Testis (tissue), 3 donors: Measurements from ENCODE around the gene NLRP8. TPM values are rescaled to one million over a fixed set of nuclear protein-coding genes. Genes with fewer than 3 reads are reported as not detected.
"Not testable (repeated sequence)": the region's sequence is repeated elsewhere in the genome, so short reads cannot be mapped to it uniquely, and the experiment has no call there.

Source experiments
- DNase-seq: peaks from one replicate; pipeline ENCODE4 v3.0.0-alpha.2; 2019
- H3K27ac ChIP-seq, 2 donors: fragments of 200-600 bp; sonication (generic); one replicate each; pipeline ENCODE4 v1.5.1; 2019
- H3K27me3 ChIP-seq: fragments of 200-600 bp; sonication (generic); one replicate; pipeline ENCODE4 v1.5.1; 2019
- H3K36me3 ChIP-seq: fragments of 200-600 bp; sonication (generic); one replicate; pipeline ENCODE4 v1.5.1; 2017; ENCODE audit warnings: low read depth; ENCODE audit errors: missing control alignments
- H3K4me1 ChIP-seq: fragments of 200-600 bp; sonication (generic); one replicate; pipeline ENCODE4 v1.5.1; 2019
- H3K4me3 ChIP-seq, 2 donors: fragments of 200-600 bp; sonication (generic); one replicate each; pipeline ENCODE4 v1.5.1; 2017 to 2019
- H3K9me3 ChIP-seq: fragments of 200-600 bp; sonication (generic); one replicate; pipeline ENCODE4 v1.5.1; 2017
- POLR2A ChIP-seq: fragments of 450-650 bp; IDR thresholded peaks from one replicate; pipeline ENCODE4 v1.6.1; 2017; ENCODE audit warnings: antibody characterized with exemption, mild to moderate bottlenecking, moderate library complexity
- WGBS, 2 donors: methylation state at CpG; one replicate each; pipeline ENCODE4 v1.1.5; 2018; 5-methylcytosine and 5-hydroxymethylcytosine counted together
- intact Hi-C: fragments of 100-400 bp; cut with DNase I; formaldehyde crosslinking; loops from one replicate; pipeline ENCODE4 v1.15.1; 2023; ENCODE audit warnings: low total_unique reads
- polyA plus RNA-seq: library from polyadenylated mRNA; stranded (reverse); fragments of 350-450 nt; fragmentation: Illumina TruSeq; extraction: RNeasy Lipid Tissue Mini Kit (QIAGEN cat#74804); gene quantifications from one replicate; pipeline ENCODE4 v1.2.3, GENCODE V29; 2014; ENCODE audit warnings: low read depth, low replicate concordance; ENCODE audit not compliant: insufficient read depth
- total RNA-seq, 2 donors: library from RNA; depleted of rRNA; stranded (reverse); fragments of >200 nt; gene quantifications; one replicate each; pipeline ENCODE4 v1.2.3, GENCODE V29; 2016
- TF ChIP-seq, protein P1 (sequence below), 3 experiments: fragments of 450-650 bp in 2 of 3; fragments of 200-600 bp in 1 of 3; sonication (generic) in 1 of 3; IDR thresholded peaks; one replicate each; pipeline ENCODE4 v1.5.1; 2016 to 2019; ENCODE audit warnings: antibody characterized with exemption in 3 of 3, mild to moderate bottlenecking in 2 of 3, moderate library complexity in 1 of 3

NLRP8 gene
- total and polyA plus RNA-seq, 3 donors from 2014 or later: 0.13 to 0.56 (median 0.39) TPM

DNA sequence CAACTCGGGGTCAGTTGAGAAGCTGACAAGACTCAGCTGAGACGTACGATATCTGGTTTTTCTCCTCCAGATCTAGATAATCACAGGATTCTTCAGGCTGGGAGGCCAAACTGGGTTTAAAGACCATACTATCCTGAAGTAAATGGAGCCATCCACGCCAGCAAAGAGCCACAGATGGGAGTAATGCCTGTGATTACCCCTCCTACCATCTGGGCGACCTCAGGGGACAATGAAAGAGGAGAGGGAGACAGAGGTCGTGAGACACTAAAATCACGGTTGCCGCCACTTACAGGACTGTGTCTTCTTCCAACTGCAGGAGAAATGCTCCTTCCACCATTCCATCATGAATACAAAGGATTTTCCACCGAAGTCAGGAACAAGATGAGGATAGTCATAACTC, 12.4 kb upstream of the NLRP8 start:
- H3K36me3 ChIP-seq: no peaks in the 10 kb centered on the region
- intact Hi-C loops: no loop called here
- DNase-seq: no peak
- TF ChIP-seq POLR2A: no peak
- TF ChIP-seq, protein P1, sequence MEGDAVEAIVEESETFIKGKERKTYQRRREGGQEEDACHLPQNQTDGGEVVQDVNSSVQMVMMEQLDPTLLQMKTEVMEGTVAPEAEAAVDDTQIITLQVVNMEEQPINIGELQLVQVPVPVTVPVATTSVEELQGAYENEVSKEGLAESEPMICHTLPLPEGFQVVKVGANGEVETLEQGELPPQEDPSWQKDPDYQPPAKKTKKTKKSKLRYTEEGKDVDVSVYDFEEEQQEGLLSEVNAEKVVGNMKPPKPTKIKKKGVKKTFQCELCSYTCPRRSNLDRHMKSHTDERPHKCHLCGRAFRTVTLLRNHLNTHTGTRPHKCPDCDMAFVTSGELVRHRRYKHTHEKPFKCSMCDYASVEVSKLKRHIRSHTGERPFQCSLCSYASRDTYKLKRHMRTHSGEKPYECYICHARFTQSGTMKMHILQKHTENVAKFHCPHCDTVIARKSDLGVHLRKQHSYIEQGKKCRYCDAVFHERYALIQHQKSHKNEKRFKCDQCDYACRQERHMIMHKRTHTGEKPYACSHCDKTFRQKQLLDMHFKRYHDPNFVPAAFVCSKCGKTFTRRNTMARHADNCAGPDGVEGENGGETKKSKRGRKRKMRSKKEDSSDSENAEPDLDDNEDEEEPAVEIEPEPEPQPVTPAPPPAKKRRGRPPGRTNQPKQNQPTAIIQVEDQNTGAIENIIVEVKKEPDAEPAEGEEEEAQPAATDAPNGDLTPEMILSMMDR (IDR thresholded peaks at IDR 0.05): no peak
- 76 to 80% methylated on average over 9 of the region's 9 CpGs for WGBS, 2 donors
- H3K27me3 ChIP-seq: no peaks in the 10 kb centered on the region
- no peak overlapping the region for H3K27ac ChIP-seq
- H3K9me3 ChIP-seq: no peaks in the 10 kb centered on the region
- H3K4me1 ChIP-seq: no peaks in the 10 kb centered on the region
- no peak overlapping the region for H3K4me3 ChIP-seq

DNA sequence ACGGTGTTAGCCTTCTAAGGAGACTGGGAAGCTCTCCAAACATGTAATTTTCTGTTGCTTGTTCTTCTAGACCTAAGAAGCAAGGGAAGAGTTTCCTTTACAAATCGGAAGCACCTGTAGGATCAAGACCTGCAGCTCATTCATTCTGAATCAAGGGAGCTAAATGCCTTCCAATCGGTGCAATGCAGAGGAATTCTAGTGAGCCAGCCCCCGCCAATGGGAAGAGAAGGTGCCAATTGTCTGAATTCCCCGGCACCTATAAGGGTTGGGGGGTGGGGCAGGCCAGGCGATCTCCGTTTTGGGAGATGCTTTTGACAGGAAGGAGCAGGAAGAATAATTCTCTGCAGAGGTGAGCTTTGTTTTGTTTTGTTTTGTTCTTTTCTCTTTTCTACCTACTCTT, 8.4 kb upstream of the NLRP8 start:
- Histone ChIP-seq H3K27ac (no peak overlapping the region), H3K4me3 (no peak overlapping the region), H3K4me1 (no peaks in the 10 kb centered on the region), H3K9me3 (no peaks in the 10 kb centered on the region), H3K27me3 (no peaks in the 10 kb centered on the region), H3K36me3 (no peaks in the 10 kb centered on the region)
- WGBS, 2 donors: 61 to 63% methylated on average over 7 of the region's 7 CpGs
- no peak for DNase-seq
- TF ChIP-seq, protein P1 (IDR thresholded peaks at IDR 0.05): no peak
- TF ChIP-seq POLR2A: no peak
- intact Hi-C loops: no loop called here

DNA sequence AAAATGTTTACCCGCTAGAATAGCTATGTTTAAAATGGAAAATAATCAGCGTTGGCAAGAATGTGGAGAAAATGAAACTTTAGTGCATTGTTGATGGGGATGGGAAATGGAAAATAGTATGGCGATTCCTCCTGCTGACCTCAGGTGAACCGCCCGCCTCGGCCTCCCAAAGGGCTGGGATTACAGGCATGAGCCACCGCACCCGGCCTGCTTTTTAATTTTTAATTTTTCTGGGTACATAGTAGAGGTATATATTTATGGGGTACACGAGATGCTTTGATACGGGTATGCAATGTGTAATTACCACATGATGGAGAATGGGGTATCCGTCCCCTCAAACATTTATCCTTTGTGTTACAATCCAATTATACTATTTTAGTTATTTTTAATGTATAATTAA, 7.3 kb upstream of the NLRP8 start:
- DNase-seq: no peak
- 91 to 93% methylated on average over 11 of the region's 11 CpGs for WGBS, 2 donors
- no peaks in the 10 kb centered on the region for H3K36me3 ChIP-seq
- H3K4me1 ChIP-seq: no peaks in the 10 kb centered on the region
- TF ChIP-seq, protein P1 (IDR thresholded peaks at IDR 0.05): no peak
- no peak for TF ChIP-seq POLR2A
- intact Hi-C loops: no loop called here
- H3K27me3 ChIP-seq: no peaks in the 10 kb centered on the region
- H3K9me3 ChIP-seq: no peaks in the 10 kb centered on the region
- no peak overlapping the region for H3K4me3 ChIP-seq
- no peak overlapping the region for H3K27ac ChIP-seq

DNA sequence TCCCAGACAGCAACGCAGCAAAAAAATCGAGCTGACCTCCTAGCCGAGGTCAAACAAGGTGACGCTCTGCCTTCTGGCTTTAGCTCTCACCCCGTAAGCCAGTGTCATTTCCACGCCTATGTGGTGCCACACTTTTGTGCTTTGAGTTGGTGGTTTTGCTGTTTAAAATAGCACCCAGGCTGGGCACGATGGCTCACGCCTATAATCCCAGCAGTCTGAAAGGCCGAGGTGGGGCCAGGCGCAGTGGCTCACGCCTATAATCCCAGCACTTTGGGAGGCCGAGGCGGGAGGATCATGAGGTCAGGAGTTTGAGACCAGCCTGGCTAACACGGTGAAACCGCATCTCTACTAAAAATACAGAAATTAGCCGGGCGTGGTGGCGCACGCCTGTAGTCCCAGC, 2.9 kb downstream of the NLRP8 start:
- 89 to 93% methylated on average over 18 to 19 of the region's 19 CpGs for WGBS, 2 donors
- DNase-seq, H3K4me1 ChIP-seq, H3K4me3 ChIP-seq, H3K27me3 ChIP-seq, H3K27ac ChIP-seq, H3K36me3 ChIP-seq, intact Hi-C loops, H3K9me3 ChIP-seq: not testable (repeated sequence)

DNA sequence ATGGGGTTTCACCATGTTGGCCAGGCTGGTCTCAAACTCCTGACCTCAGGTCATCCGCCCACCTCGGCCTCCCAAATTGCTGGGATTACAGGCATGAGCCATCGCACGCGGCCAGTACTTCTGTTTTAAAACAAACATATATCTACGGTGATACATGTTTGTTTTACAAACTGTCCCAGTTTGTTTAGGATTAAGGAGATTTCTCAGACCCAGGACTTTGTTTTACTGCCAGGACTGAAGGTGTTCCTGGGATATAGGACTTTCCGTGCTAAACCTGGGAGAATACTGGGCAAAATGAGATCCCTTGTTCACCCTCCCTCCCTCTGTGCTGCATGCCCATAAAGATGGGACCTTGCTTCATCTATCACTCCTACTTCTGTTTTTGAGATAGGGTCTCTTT, 8.8 kb downstream of the NLRP8 start:
- Histone ChIP-seq H3K4me1 (no peaks in the 10 kb centered on the region), H3K9me3 (no peaks in the 10 kb centered on the region), H3K27ac (no peak overlapping the region), H3K27me3 (no peaks in the 10 kb centered on the region), H3K36me3 (no peaks in the 10 kb centered on the region), H3K4me3 (no peak overlapping the region)
- no peak for DNase-seq
- 90 to 93% methylated on average over 7 of the region's 7 CpGs for WGBS, 2 donors
- TF ChIP-seq POLR2A: no peak
- TF ChIP-seq, protein P1 (IDR thresholded peaks at IDR 0.05): no peak
- intact Hi-C loops: no loop called here
